Right atrium auricular region (tissue), 2 donors: ENCODE measurements around the gene SPATS2. TPM values are rescaled to one million over a fixed set of nuclear protein-coding genes. Genes with fewer than 3 reads are reported as not detected.

Experiments
- DNase-seq: peaks from one replicate; pipeline ENCODE4 v3.0.0-alpha.2; 2019; ENCODE audit warnings: low spot score
- H3K27ac ChIP-seq, 2 donors: fragments of 200-600 bp; sonication (generic); 1 replicate in 1 of 2; 2 replicates in 1 of 2; pipeline ENCODE4 v1.5.1; 2016 to 2019
- H3K27me3 ChIP-seq, 2 donors: fragments of 200-600 bp; sonication (generic); one replicate each; pipeline versions ENCODE4 v1.5.1 to v1.6.0; 2017 to 2019
- H3K36me3 ChIP-seq: fragments of 200-600 bp; sonication (generic); one replicate; pipeline ENCODE4 v1.5.1; 2016
- H3K4me1 ChIP-seq, 2 donors: fragments of 200-600 bp; sonication (generic); one replicate each; pipeline versions ENCODE4 v1.5.1 to v1.6.0; 2017 to 2019
- H3K4me3 ChIP-seq, 2 donors: fragments of 200-600 bp; sonication (generic); 1 replicate in 1 of 2; 2 replicates in 1 of 2; pipeline ENCODE4 v1.5.1; 2017 to 2019; ENCODE audit warnings: mild to moderate bottlenecking in 1 of 2, moderate library complexity in 1 of 2
- H3K9me3 ChIP-seq, 2 donors: fragments of 200-600 bp; sonication (generic); one replicate each; pipeline ENCODE4 v1.5.1; 2019
- total RNA-seq, 2 donors: library from RNA; depleted of rRNA; stranded (reverse); fragments of >200 nt; gene quantifications; one replicate each; pipeline ENCODE4 v1.1.0, GENCODE V29; 2016
- TF ChIP-seq, protein P1 (sequence below), 2 donors: fragments of 200-600 bp; sonication (generic); IDR thresholded peaks; one replicate each; pipeline ENCODE4 v1.5.1; 2019; ENCODE audit warnings: antibody characterized with exemption in 2 of 2

Gene SPATS2
- total RNA-seq, 2 donors from 2014 or later, result 4.6 to 7.6 TPM

- TF ChIP-seq, protein P1, sequence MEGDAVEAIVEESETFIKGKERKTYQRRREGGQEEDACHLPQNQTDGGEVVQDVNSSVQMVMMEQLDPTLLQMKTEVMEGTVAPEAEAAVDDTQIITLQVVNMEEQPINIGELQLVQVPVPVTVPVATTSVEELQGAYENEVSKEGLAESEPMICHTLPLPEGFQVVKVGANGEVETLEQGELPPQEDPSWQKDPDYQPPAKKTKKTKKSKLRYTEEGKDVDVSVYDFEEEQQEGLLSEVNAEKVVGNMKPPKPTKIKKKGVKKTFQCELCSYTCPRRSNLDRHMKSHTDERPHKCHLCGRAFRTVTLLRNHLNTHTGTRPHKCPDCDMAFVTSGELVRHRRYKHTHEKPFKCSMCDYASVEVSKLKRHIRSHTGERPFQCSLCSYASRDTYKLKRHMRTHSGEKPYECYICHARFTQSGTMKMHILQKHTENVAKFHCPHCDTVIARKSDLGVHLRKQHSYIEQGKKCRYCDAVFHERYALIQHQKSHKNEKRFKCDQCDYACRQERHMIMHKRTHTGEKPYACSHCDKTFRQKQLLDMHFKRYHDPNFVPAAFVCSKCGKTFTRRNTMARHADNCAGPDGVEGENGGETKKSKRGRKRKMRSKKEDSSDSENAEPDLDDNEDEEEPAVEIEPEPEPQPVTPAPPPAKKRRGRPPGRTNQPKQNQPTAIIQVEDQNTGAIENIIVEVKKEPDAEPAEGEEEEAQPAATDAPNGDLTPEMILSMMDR (IDR thresholded peaks at IDR 0.05), result no peak
- H3K27me3 ChIP-seq, result no peaks in the 10 kb centered on the region
- no peaks in the 10 kb centered on the region for H3K9me3 ChIP-seq
- H3K27ac ChIP-seq, result peak overlapping the region; percentile 91
- no peak for DNase-seq
- peaks cover 33% of the 10 kb centered on the region for H3K36me3 ChIP-seq
- H3K4me1 ChIP-seq, result peaks cover 0 to 58% of the 10 kb centered on the region in 2 donors
- peak overlapping the region in 1 of 2 donors; percentile 82 for H3K4me3 ChIP-seq
Observed at GRCh38 chr12:49566361-49566760, 199.1 kb downstream of the SPATS2 start.

GRCh38 chr12:49567302-49567610 lies 200.0 kb downstream of the SPATS2 start:
- TF ChIP-seq, protein P1 (IDR thresholded peaks at IDR 0.05), result no peak
- H3K9me3 ChIP-seq, result no peaks in the 10 kb centered on the region
- peaks cover 0 to 58% of the 10 kb centered on the region in 2 donors for H3K4me1 ChIP-seq
- peaks cover 24% of the 10 kb centered on the region for H3K36me3 ChIP-seq
- peak overlapping the region; percentile 91 for H3K27ac ChIP-seq
- H3K27me3 ChIP-seq, result no peaks in the 10 kb centered on the region
- no peak for DNase-seq
- peak overlapping the region; percentile 71 to 82 for H3K4me3 ChIP-seq

DNA sequence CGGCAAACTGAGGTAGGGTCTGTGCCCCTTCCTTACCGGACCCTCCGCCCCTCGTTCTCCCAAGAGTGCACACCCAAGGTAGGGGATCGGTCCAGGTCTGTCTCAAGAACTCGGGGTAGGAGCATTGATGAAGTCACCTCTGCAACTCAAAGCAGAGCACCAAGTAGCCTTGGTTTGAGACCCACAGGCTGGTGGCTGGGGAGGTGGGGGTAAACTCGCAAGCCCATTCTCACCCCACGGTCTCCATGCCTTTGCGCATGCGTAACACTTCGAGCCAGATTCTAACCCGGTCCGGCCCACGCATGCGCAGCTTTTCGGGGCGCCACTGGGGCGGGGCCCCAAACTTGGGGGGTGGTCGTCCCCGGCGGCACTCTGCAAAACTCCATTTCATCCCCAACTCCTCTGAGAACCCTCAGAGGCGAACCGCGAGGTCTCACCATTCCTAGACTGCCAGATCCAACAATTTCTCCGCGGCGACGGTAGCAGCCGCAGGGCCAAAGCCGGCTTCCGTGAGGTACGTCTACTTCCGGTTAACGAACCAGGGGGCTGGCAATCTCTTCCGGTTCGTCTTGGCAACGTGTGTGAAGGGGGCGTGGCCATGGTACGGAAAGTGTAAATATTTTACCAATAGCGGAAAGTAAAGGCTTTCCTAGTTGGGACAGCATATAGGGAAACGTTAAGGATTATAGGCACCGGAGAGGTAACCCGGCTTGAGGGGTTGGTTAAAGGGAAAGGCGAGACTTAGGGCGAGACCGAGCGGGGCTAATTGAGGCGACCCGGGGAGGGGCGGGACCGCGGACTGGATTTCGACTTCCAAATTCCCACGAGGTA lies 200.6 kb downstream of the SPATS2 start, which contains the start of gene MCRS1:
MCRS1 (minus strand) TSS at position 532 of the 831 bp plus-strand sequence. CDS start 1,411 bp downstream, outside the sequence.
- H3K36me3 ChIP-seq, result peaks cover 18% of the 10 kb centered on the region
- H3K4me3 ChIP-seq, result peak within 1 kb of the TSS; percentile 71 to 82
- DNase-seq, result peak; percentile 86
- peak within 1 kb of the TSS; percentile 91 for H3K27ac ChIP-seq
- no peaks in the 10 kb centered on the region for H3K27me3 ChIP-seq
- TF ChIP-seq, protein P1 (IDR thresholded peaks at IDR 0.05), result no peak
- peaks cover 0 to 58% of the 10 kb centered on the region in 2 donors for H3K4me1 ChIP-seq
- H3K9me3 ChIP-seq, result no peaks in the 10 kb centered on the region

GRCh38 chr12:49568442-49569162 lies 201.3 kb downstream of the SPATS2 start:
- peaks cover 0 to 58% of the 10 kb centered on the region in 2 donors for H3K4me1 ChIP-seq
- peak overlapping the region; percentile 71 to 82 for H3K4me3 ChIP-seq
- DNase-seq, result no peak
- H3K36me3 ChIP-seq, result peaks cover 12% of the 10 kb centered on the region
- no peaks in the 10 kb centered on the region for H3K27me3 ChIP-seq
- peak overlapping the region; percentile 91 for H3K27ac ChIP-seq
- TF ChIP-seq, protein P1 (IDR thresholded peaks at IDR 0.05), result no peak
- H3K9me3 ChIP-seq, result no peaks in the 10 kb centered on the region

Other genes starting within 250 kb of the SPATS2 start
- gene TUBA1B, start 236.1 kb upstream of the SPATS2 start, total RNA-seq, result 100 to 1,000 TPM; 348 to 654 TPM
- gene TUBA1A, start 178.4 kb upstream of the SPATS2 start, total RNA-seq, result 100 to 1,000 TPM; 131 to 241 TPM
- 100 to 1,000 TPM in 1 of 2 donors, 10 to 100 TPM in 1; 64.4 to 145 TPM for gene TUBA1C, start 102.4 kb upstream of the SPATS2 start, total RNA-seq
- gene PRPH, start 72.3 kb upstream of the SPATS2 start, total RNA-seq, result under 1 TPM in 1 of 2 donors, not detected in 1; 0.75 TPM
- gene TROAP, start 44.2 kb upstream of the SPATS2 start, total RNA-seq, result under 1 TPM in 1 of 2 donors, not detected in 1; 0.48 TPM
- not detected for gene C1QL4, start 30.3 kb upstream of the SPATS2 start, total RNA-seq
- gene DNAJC22, start 20.6 kb upstream of the SPATS2 start, total RNA-seq, result 1 to 10 TPM in 1 of 2 donors, under 1 TPM in 1; 0.93 to 1.2 TPM
- gene KCNH3, start 171.6 kb downstream of the SPATS2 start, total RNA-seq, result 1 to 10 TPM in 1 of 2 donors, under 1 TPM in 1; 0.19 to 1.0 TPM
- gene MCRS1, start 200.7 kb downstream of the SPATS2 start, total RNA-seq, result 10 to 100 TPM; 81.8 to 82.8 TPM
- under 1 TPM in 1 of 2 donors, not detected in 1; 0.28 TPM for gene FAM186B, start 238.2 kb downstream of the SPATS2 start, total RNA-seq